Upper lobe of right lung (tissue), 1 donor: ENCODE measurements around the gene DCAF6. TPM values are rescaled to one million over a fixed set of nuclear protein-coding genes. Genes with fewer than 3 reads are reported as not detected.

ENCODE experiments used
- ATAC-seq: fragments of 200-7000 bp; cut with Tn5 transposase; one replicate; pipeline ENCODE4 v1.9.1; 2020; ENCODE audit warnings: mild to moderate bottlenecking, moderate library complexity
- DNase-seq: peaks from one replicate; pipeline ENCODE4 v3.0.0-alpha.2; 2020
- H3K27ac ChIP-seq: fragments of 200-600 bp; one replicate; pipeline ENCODE4 v1.8.0; 2022
- H3K27me3 ChIP-seq: fragments of 200-600 bp; one replicate; pipeline ENCODE4 v1.8.0; 2022; ENCODE audit warnings: mild to moderate bottlenecking
- H3K36me3 ChIP-seq: fragments of 200-600 bp; one replicate; pipeline ENCODE4 v1.8.0; 2022
- H3K4me1 ChIP-seq: fragments of 200-600 bp; one replicate; pipeline ENCODE4 v1.8.0; 2022
- H3K4me3 ChIP-seq: fragments of 200-600 bp; one replicate; pipeline ENCODE4 v1.8.0; 2022; ENCODE audit warnings: mild to moderate bottlenecking
- H3K9me3 ChIP-seq: fragments of 200-600 bp; one replicate; pipeline ENCODE4 v1.8.0; 2022
- CTCF ChIP-seq: fragments of 200-600 bp; IDR thresholded peaks from one replicate; pipeline ENCODE4 v1.8.0; 2022; ENCODE audit warnings: antibody characterized with exemption
- intact Hi-C: fragments of 100-400 bp; cut with DNase I; formaldehyde crosslinking; loops from one replicate; pipeline ENCODE4 v1.11.0; 2022
- total RNA-seq: library from RNA; stranded (reverse); fragmentation: NEBNext Ultra II Directional; extraction: Animal tissue kit (Norgen Biotek cat#: 25700); gene quantifications from one replicate; pipeline ENCODE4 v1.2.1, GENCODE V29; 2021
- donor health status: DM: no; HTN: yes; CAD: no; lungs with severe emphysema.

Gene DCAF6
- total RNA-seq, 1 donor from 2014 or later, result 49.9 TPM

GRCh38 chr1:167996266-167996665 is 59.8 kb downstream of the DCAF6 start:
- Histone ChIP-seq H3K27me3 (no peaks in the 10 kb centered on the region), H3K9me3 (no peaks in the 10 kb centered on the region), H3K36me3 (peaks cover 29% of the 10 kb centered on the region), H3K4me1 (peaks cover 4% of the 10 kb centered on the region), H3K4me3 (no peak overlapping the region), H3K27ac (no peak overlapping the region)
- DNase-seq (no peak), ATAC-seq (no peak)
- TF ChIP-seq CTCF, result no peak
- intact Hi-C loops, result no loop called here

GRCh38 chr1:167997037-167997575 is 60.6 kb downstream of the DCAF6 start:
- Histone ChIP-seq H3K4me3 (no peak overlapping the region), H3K27me3 (no peaks in the 10 kb centered on the region), H3K36me3 (peaks cover 22% of the 10 kb centered on the region), H3K4me1 (peaks cover 4% of the 10 kb centered on the region), H3K9me3 (no peaks in the 10 kb centered on the region), H3K27ac (no peak overlapping the region)
- DNase-seq, result no peak
- no peak for TF ChIP-seq CTCF
- intact Hi-C loops, result no loop called here
- ATAC-seq, result no peak

GRCh38 chr1:167999877-168000276 is 63.4 kb downstream of the DCAF6 start:
- no peak overlapping the region for H3K4me3 ChIP-seq
- peaks cover 18% of the 10 kb centered on the region for H3K36me3 ChIP-seq
- intact Hi-C loops, result no loop called here
- H3K9me3 ChIP-seq, result no peaks in the 10 kb centered on the region
- TF ChIP-seq CTCF, result no peak
- H3K27me3 ChIP-seq, result no peaks in the 10 kb centered on the region
- no peak for DNase-seq
- no peak for ATAC-seq
- peaks cover 4% of the 10 kb centered on the region for H3K4me1 ChIP-seq
- H3K27ac ChIP-seq, result no peak overlapping the region

- intact Hi-C loops, result no loop called here
- no peak overlapping the region for H3K4me3 ChIP-seq
- H3K36me3 ChIP-seq, result peaks cover 26% of the 10 kb centered on the region
- H3K4me1 ChIP-seq, result peaks cover 4% of the 10 kb centered on the region
- H3K9me3 ChIP-seq, result no peaks in the 10 kb centered on the region
- no peak overlapping the region for H3K27ac ChIP-seq
- H3K27me3 ChIP-seq, result no peaks in the 10 kb centered on the region
- ATAC-seq, result no peak
- no peak for DNase-seq
- no peak for TF ChIP-seq CTCF
These were observed 64.2 kb downstream of the DCAF6 start for GRCh38 chr1:168000656-168001055.

- peaks cover 28% of the 10 kb centered on the region for H3K36me3 ChIP-seq
These were observed 64.7 kb downstream of the DCAF6 start for GRCh38 chr1:168001213-168001612.

More at GRCh38 chr1:168001213-168001612, 64.7 kb downstream of the DCAF6 start:
- DNase-seq (no peak), ATAC-seq (no peak)
- Histone ChIP-seq H3K27ac (no peak overlapping the region), H3K4me1 (peaks cover 4% of the 10 kb centered on the region), H3K9me3 (no peaks in the 10 kb centered on the region), H3K4me3 (no peak overlapping the region), H3K27me3 (no peaks in the 10 kb centered on the region)
- intact Hi-C loops, result no loop called here
- TF ChIP-seq CTCF, result no peak
